Breast epithelium (tissue), 3 donors: ENCODE data around the gene IDUA.

ENCODE experiments used
- POLR2A ChIP-seq: fragments of 450-650 bp; IDR thresholded peaks from one replicate; pipeline ENCODE4 v1.6.1; 2016; ENCODE audit warnings: antibody characterized with exemption, mild to moderate bottlenecking, moderate library complexity
- POLR2AphosphoS5 ChIP-seq, 3 donors: sonication (generic); formaldehyde crosslinking; IDR thresholded peaks; one replicate each; pipeline ENCODE4 v1.6.1; 2017; ENCODE audit warnings: antibody characterized with exemption in 3 of 3
- TF ChIP-seq, protein P1 (sequence below), 3 donors: fragments of 450-650 bp; IDR thresholded peaks; one replicate each; pipeline ENCODE4 v1.5.1; 2016 to 2017; ENCODE audit warnings: antibody characterized with exemption in 3 of 3, mild to moderate bottlenecking in 3 of 3, moderate library complexity in 3 of 3

DNA sequence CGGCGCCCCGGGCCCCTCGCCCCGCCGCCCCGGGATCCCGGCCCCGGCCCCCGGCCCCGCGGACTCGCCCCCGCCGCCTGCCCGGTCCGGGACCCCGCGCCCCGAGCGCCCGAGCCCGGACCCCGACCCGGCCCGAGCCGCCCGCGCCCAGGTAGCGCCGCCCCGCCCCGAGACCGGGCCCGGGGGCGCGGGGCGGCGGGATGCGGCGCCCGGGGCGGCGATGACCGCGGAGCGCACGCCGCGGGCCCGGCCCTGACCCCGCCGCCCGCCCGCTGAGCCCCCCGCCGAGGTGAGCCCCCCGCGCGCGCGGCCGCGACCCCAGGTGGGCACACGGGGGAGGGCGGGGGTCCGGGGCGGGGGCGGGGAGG is 24.8 kb downstream of the IDUA start:
- TF ChIP-seq, protein P1, sequence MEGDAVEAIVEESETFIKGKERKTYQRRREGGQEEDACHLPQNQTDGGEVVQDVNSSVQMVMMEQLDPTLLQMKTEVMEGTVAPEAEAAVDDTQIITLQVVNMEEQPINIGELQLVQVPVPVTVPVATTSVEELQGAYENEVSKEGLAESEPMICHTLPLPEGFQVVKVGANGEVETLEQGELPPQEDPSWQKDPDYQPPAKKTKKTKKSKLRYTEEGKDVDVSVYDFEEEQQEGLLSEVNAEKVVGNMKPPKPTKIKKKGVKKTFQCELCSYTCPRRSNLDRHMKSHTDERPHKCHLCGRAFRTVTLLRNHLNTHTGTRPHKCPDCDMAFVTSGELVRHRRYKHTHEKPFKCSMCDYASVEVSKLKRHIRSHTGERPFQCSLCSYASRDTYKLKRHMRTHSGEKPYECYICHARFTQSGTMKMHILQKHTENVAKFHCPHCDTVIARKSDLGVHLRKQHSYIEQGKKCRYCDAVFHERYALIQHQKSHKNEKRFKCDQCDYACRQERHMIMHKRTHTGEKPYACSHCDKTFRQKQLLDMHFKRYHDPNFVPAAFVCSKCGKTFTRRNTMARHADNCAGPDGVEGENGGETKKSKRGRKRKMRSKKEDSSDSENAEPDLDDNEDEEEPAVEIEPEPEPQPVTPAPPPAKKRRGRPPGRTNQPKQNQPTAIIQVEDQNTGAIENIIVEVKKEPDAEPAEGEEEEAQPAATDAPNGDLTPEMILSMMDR (IDR thresholded peaks at IDR 0.05), result no peak
- TF ChIP-seq POLR2AphosphoS5 (IDR thresholded peaks at IDR 0.05), result no peak
- no peak for TF ChIP-seq POLR2A
